OCI-LY1 (cell line): Measurements from ENCODE around the gene PRLH.

Source experiments
- CTCF ChIP-seq: fragments of 200-600 bp; sonication (generic), shearing (Covaris generic); IDR thresholded peaks from 2 replicates; pipeline ENCODE4 v1.5.1; 2017; ENCODE audit warnings: mild to moderate bottlenecking, antibody characterized with exemption, low read length, moderate library complexity, mixed read lengths
- EZH2 ChIP-seq: fragments of 200-600 bp; sonication (generic), shearing (Covaris generic); IDR thresholded peaks from 2 replicates; pipeline ENCODE4 v1.8.0; 2017; ENCODE audit warnings: borderline replicate concordance, mixed run types, mild to moderate bottlenecking, antibody characterized with exemption, low read length, moderate library complexity, mixed read lengths

GRCh38 chr2:237599465-237600110, 33.2 kb downstream of the PRLH start:
- TF ChIP-seq EZH2 (no peak), CTCF (no peak)
